ENCODE measurements around the gene GRIFIN.

GRCh38 chr7:2441430-2442058 is 34.7 kb downstream of the GRIFIN start:
- no peak for TF ChIP-seq CTCF (IDR thresholded peaks at IDR 0.05; ENCODE audit: low read depth, low read length, poor library complexity, severe bottlenecking)
- TF ChIP-seq EZH2phosphoT487 (IDR thresholded peaks at IDR 0.05; ENCODE audit: borderline replicate concordance, low read length) = no peak
